Pons (tissue), 1 donor: ENCODE results near the gene ZNF276.
"Not testable (repeated sequence)": the region's sequence is repeated elsewhere in the genome, so short reads cannot be mapped to it uniquely, and the experiment has no call there.

ENCODE experiments used
- DNase-seq: peaks from one replicate; pipeline ENCODE4 v3.0.0-alpha.2; 2016; ENCODE audit warnings: low spot score

ZNF276 gene

DNA sequence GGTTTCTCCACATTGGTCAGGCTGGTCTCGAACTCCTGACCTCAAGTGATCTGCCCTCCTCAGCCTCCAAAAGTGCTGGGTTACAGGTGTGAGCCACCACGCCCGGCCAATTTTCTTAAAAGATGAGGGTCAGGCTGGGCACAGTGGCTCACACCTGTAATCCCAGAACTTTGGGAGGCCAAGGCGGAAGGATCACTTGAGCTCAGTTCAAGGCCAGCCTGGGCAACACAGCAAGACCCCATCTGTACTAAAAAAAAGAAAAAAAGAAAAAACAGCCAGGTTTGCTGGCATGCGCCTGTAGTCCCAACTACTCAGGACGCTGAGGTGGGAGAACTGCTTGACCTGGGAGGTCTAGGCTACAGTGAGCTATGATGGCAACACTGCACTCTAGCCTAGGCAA is 62.6 kb downstream of the ZNF276 start:
- DNase-seq, result not testable (repeated sequence)

DNA sequence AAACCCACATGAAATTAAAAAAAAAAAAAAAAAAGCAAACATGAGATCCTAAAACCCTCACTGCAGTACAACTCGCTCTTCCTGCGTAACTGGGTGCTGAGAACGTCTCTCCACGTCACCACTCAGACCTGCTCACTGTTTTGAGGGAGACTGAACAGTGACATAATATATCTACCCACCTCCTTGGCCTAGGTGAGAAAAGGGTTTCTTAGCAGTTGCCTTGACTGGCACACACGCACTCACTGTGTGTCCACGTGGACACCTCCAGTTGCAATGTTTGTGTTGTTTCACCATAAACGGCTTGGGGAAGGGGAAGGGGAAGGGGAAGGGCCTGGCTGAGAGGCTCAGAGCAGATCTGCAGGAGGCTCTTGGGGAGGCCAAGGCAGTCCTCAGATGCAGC is 63.1 kb downstream of the ZNF276 start:
- no peak for DNase-seq

DNA sequence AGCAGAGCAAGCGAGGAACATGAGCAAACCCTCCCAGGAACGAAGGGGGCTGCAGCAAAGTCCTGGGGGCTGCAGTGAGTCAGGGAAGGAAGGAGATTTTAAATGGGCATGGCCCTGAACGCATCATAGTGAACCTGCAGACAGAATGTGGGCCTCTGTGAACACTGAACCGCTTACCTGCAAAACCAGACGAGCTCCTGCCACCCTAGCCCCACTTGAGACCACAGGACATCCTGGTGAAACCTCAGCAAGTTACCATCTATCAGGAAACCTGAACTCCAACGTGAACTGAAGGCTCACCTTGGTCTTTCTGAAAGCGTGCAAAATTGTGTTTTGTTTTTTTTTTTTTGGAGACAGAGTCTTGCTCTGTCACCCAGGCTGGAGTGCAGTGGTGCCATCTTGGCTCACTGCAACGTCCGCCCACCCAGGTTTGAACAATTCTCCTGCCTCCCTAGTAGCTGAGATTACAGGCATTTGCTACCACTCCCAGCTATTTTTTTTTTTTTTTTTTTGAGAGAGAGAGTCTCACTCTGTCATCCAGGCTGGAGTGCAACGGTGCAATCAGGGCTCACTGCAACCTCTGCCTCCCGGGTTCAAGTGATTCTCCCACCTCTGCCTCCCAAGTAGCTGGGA is 64.3 kb downstream of the ZNF276 start:
- no peak for DNase-seq

DNA sequence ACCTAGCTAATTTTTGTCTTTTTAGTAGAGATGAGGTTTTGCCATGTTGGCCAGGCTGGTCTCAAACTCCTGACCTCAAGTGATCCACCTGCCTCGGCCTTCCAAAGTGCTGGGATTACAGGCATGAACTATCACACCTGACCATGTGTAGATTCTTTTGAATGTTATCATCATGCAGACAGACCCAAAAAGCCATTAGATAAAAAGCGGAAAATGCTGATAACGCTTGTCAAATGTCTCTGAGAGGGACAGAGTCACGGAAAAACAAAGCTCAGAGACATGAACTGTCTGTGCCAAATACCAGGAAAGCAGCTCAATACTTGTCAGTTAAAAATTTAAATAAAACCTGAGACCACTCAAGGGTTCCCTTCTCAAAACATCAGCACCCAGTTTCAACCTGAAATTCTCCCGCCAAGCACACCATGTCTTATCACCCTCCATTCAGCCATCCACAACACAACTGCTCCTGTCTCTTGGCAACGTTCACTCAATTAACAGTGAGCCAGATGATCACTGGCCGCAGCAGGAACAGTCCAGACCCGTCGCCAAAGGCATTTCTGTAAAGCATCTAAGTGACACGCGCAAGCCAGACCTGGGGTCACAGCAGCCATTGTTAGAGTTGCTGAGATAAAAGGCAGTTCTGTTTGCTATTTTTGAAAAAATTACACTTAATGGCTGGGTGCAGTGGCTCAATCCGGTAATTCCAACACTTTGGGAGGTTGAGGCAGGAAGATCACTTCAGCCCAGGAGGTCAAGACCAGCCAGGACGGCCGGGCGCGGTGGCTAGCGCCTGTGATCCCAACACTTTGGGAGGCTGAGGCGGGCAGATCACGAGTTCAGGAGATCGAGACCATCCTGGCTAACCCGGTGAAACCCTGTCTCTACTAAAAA is 65.4 kb downstream of the ZNF276 start:
- DNase-seq, result peak; percentile 17

DNA sequence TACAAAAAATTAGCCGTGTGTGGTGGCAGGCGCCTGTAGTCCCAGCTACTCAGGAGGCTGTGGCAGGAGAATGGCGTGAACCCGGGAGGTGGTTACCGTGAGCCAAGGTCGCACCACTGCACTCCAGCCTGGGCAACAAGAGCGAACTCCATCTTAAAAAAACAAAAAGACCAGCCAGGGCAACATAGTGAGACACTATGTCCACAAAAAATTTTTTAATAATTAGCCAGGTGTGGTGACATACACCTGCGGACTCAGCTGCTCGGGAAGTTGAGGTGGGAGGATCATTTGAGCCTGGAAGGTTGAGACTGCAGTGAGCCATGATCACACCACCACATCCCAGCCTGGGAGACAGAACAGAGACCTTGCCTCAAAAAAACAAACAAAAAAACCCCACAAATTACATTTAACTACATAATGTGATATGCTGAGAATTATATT is 66.0 kb downstream of the ZNF276 start:
- no peak for DNase-seq
